PFSK-1 (cell line): ENCODE results near the gene RSAD1.

Experiments used
- POLR2AphosphoS5 ChIP-seq: IDR thresholded peaks from 2 replicates; pipeline ENCODE4 v1.6.1; 2012; ENCODE audit warnings: low read depth, mild to moderate bottlenecking, control low read depth, low read length, moderate library complexity
- REST ChIP-seq, 2 experiments: IDR thresholded peaks; 2 replicates each; pipeline versions ENCODE4 v1.6.1 to v1.8.0; 2011 to 2012; ENCODE audit warnings: low read depth in 2 of 2, low read length in 2 of 2, control low read depth in 1 of 2, inconsistent platforms in 1 of 2, mild to moderate bottlenecking in 1 of 2, moderate library complexity in 1 of 2; ENCODE audit not compliant: insufficient read depth in 1 of 2
- SIN3A ChIP-seq: IDR thresholded peaks from 2 replicates; pipeline ENCODE4 v1.6.1; 2012; ENCODE audit warnings: mild to moderate bottlenecking, low read length, moderate library complexity, borderline replicate concordance; ENCODE audit not compliant: insufficient read depth
- TAF1 ChIP-seq: IDR thresholded peaks from 2 replicates; pipeline ENCODE4 v1.6.1; 2012; ENCODE audit warnings: low read length, control low read depth, borderline replicate concordance; ENCODE audit not compliant: insufficient read depth

GRCh38 chr17:50499270-50499669 lies 20.6 kb downstream of the RSAD1 start:
- TF ChIP-seq POLR2AphosphoS5, result no peak
- TF ChIP-seq TAF1, result no peak
- no peak for TF ChIP-seq SIN3A
- no peak for TF ChIP-seq REST (IDR thresholded peaks at IDR 0.05; ENCODE audit: insufficient read depth in 1 of 2, low read depth in 2 of 2, low read length in 2 of 2)
